K562 (cell line): ENCODE results near the gene DNAJC15. TPM values are rescaled to one million over a fixed set of nuclear protein-coding genes. Genes with fewer than 3 reads are reported as not detected.

Source experiments
- ATAC-seq: fragments of 200-7000 bp; cut with Tn5 transposase; 3 replicates; pipeline ENCODE4 v1.9.1; 2020; ENCODE audit warnings: moderate library complexity
- BruUV-seq: library from RNA; stranded (reverse); fragments of 400-500 nt; replicated peaks from 2 replicates; lab custom pipeline; 2021; lab: Mats Ljungman, UMichigan
- CTCF ChIA-PET: fragments of 300-600 bp; formaldehyde crosslinking; extraction: SDS; loops from one replicate; lab custom pipeline; 2021; ENCODE audit warnings: low intra/inter-chr PET ratio; lab: Yijun Ruan, JAX
- POLR2A ChIA-PET: fragments of 300-600, 350-650 bp; sonication (Branson Sonifier 250); formaldehyde crosslinking; extraction: SDS; loops from one replicate; lab custom pipeline; 2021; ENCODE audit warnings: antibody characterized with exemption, inconsistent platforms; lab: Yijun Ruan, JAX
- DNase-seq, 4 experiments: peaks; one replicate each; pipeline versions ENCODE4 v3.0.0 to v3.0.0-alpha.2; 2011 to 2018; ENCODE audit warnings: low spot score in 3 of 4, mixed read lengths in 3 of 4; ENCODE audit errors: extremely low read depth in 1 of 4
- FAIRE-seq: peaks from 2 replicates; lab custom pipeline; 2011; peaks lifted over from hg19 to GRCh38; lab: Jason Lieb, UNC
- H2AFZ ChIP-seq: 2 replicates; pipeline ENCODE4 v1.6.0; 2011; ENCODE audit warnings: low read depth, low read length, control low read depth, inconsistent platforms
- H3K27ac ChIP-seq: fragments of 200-600 bp; 3 replicates; pipeline ENCODE4 v1.8.0; 2011; ENCODE audit warnings: low read depth, mild to moderate bottlenecking, control low read depth, inconsistent platforms, low read length, moderate library complexity, mixed read lengths; ENCODE audit errors: extremely low read depth
- H3K27me3 ChIP-seq, 2 experiments: fragments of 300-600 bp in 1 of 2; 2 replicates in 1 of 2; 3 replicates in 1 of 2; pipeline versions ENCODE4 v1.6.0 to v1.8.0; 2011; ENCODE audit warnings: inconsistent platforms in 2 of 2, low read length in 2 of 2, mild to moderate bottlenecking in 1 of 2, mixed read lengths in 1 of 2, moderate library complexity in 1 of 2; ENCODE audit not compliant: control insufficient read depth in 2 of 2, insufficient read depth in 2 of 2
- H3K36me3 ChIP-seq: fragments of 300-600 bp; 3 replicates; pipeline ENCODE4 v1.8.0; 2011; ENCODE audit warnings: mild to moderate bottlenecking, low read length, inconsistent platforms; ENCODE audit not compliant: control insufficient read depth, insufficient read depth
- H3K4me1 ChIP-seq, 2 experiments: fragments of 200-600 bp in 1 of 2; replicated peaks in 1 of 2; 2 replicates in 1 of 2; 3 replicates in 1 of 2; pipeline versions ENCODE4 v1.5.1 to v1.8.0; 2011; ENCODE audit warnings: inconsistent platforms in 2 of 2, low read length in 2 of 2, mild to moderate bottlenecking in 1 of 2, mixed read lengths in 1 of 2, moderate library complexity in 1 of 2; ENCODE audit not compliant: control insufficient read depth in 2 of 2, insufficient read depth in 2 of 2
- H3K4me2 ChIP-seq: 2 replicates; pipeline ENCODE4 v1.6.1; 2011; ENCODE audit warnings: low read length, control low read depth, inconsistent platforms, mixed read lengths; ENCODE audit not compliant: insufficient read depth
- H3K4me3 ChIP-seq: fragments of 200-600 bp; sonication (generic), shearing (Covaris generic); 2 replicates; pipeline ENCODE4 v1.5.1; 2016; ENCODE audit warnings: control low read depth, inconsistent platforms
- H3K79me2 ChIP-seq: fragments of 200-600 bp; 3 replicates; pipeline ENCODE4 v1.8.0; 2011; ENCODE audit warnings: low read length, inconsistent platforms; ENCODE audit not compliant: control insufficient read depth, insufficient read depth
- H3K9ac ChIP-seq, 2 experiments: 2 replicates each; pipeline versions ENCODE4 v1.6.0 to v1.6.1; 2011; ENCODE audit warnings: low read depth in 2 of 2, low read length in 2 of 2, control low read depth in 1 of 2, inconsistent platforms in 1 of 2, mild to moderate bottlenecking in 1 of 2, mixed read lengths in 1 of 2; ENCODE audit not compliant: insufficient read depth in 1 of 2
- H3K9me1 ChIP-seq: one replicate; pipeline ENCODE4 v1.6.0; 2011; ENCODE audit warnings: inconsistent platforms, mild to moderate bottlenecking, low read length, moderate library complexity; ENCODE audit not compliant: control insufficient read depth, insufficient read depth
- H3K9me3 ChIP-seq: replicated peaks from 2 replicates; pipeline ENCODE4 v1.5.1; 2011; ENCODE audit warnings: low read depth, low read length, inconsistent platforms; ENCODE audit not compliant: control insufficient read depth, insufficient read depth
- H4K20me1 ChIP-seq: replicated peaks from 2 replicates; pipeline ENCODE4 v1.6.1; 2011; ENCODE audit warnings: low read length, inconsistent platforms, mixed read lengths; ENCODE audit not compliant: control insufficient read depth, insufficient read depth
- HMGN3 ChIP-seq: IDR thresholded peaks from 2 replicates; pipeline ENCODE4 v1.6.1; 2011; ENCODE audit warnings: borderline replicate concordance, low read depth, mild to moderate bottlenecking, mixed read lengths, low read length; ENCODE audit not compliant: insufficient read length; ENCODE audit errors: extremely low read depth
- RAD21 ChIP-seq, 2 experiments: fragments of 250-450 bp in 1 of 2; fragments of 450-650 bp in 1 of 2; sonication (Bioruptor Pico) in 1 of 2; formaldehyde crosslinking in 1 of 2; IDR thresholded peaks in 1 of 2; conservative IDR thresholded peaks in 1 of 2; 2 replicates each; pipeline versions ENCODE4 v1.4.0 to v1.8.0; 2020 to 2022; ENCODE audit warnings: mild to moderate bottlenecking in 2 of 2, moderate library complexity in 1 of 2
- RFX7 ChIP-seq: fragments of 250-450 bp; sonication (Bioruptor Pico); IDR thresholded peaks from 2 replicates; pipeline ENCODE4 v1.5.1; 2021; ENCODE audit warnings: mild to moderate bottlenecking
- TBL1XR1 ChIP-seq, 2 experiments: IDR thresholded peaks; 2 replicates each; pipeline ENCODE4 v1.6.1; 2012; ENCODE audit warnings: improper control_type of control experiment in 2 of 2, low read length in 2 of 2, mild to moderate bottlenecking in 1 of 2
- ZKSCAN8 ChIP-seq: fragments of 200-800 bp; sonication (Bioruptor generic); IDR thresholded peaks from 2 replicates; pipeline ENCODE4 v1.6.1; 2016; ENCODE audit warnings: missing genetic modification characterization, missing compliant biosample characterization
- ZNF212 ChIP-seq: fragments of 450-650 bp; formaldehyde crosslinking; IDR thresholded peaks from 2 replicates; pipeline ENCODE4 v1.4.0; 2020; ENCODE audit warnings: mild to moderate bottlenecking
- WGBS: fragments of 100-300 bp; shearing (Covaris generic); methylation state at CpG from one replicate; pipeline ENCODE4 v1.1.6; 2016; ENCODE audit warnings: low coverage, mixed read lengths; ENCODE audit not compliant: insufficient coverage; ENCODE audit errors: missing lambda C conversion rate; 5-methylcytosine and 5-hydroxymethylcytosine counted together
- in situ Hi-C: fragments of 300-500 bp; cut with MboI; formaldehyde crosslinking; loops from 4 replicates; pipeline ENCODE4 v1.15.0; 2018; ENCODE audit warnings: inconsistent platforms, mixed read lengths
- intact Hi-C: fragments of 100-400 bp; cut with micrococcal nuclease; formaldehyde crosslinking; loops from 2 replicates; pipeline ENCODE4 v1.14.2; 2022
- polyA plus RNA-seq, 8 experiments: library from polyadenylated mRNA; depleted of rRNA in 4 of 8; stranded (reverse) in 5 of 8; unstranded in 3 of 8; fragments of >200 nt; fragmentation: Nextera tagmentation in 2 of 8; fragmentation: Illumina TruSeq in 1 of 8; extraction: Ambion mirVana in 2 of 8; extraction: Trizol in 1 of 8; gene quantifications; 2 replicates each; pipeline versions ENCODE4 v1.2.1 to v1.2.3, GENCODE V29; 2011 to 2014; ENCODE audit warnings: inconsistent platforms in 1 of 8, missing spikeins in 1 of 8
- total RNA-seq, 7 experiments: library from RNA; depleted of rRNA in 6 of 7; stranded (reverse); fragments of >200 nt in 6 of 7; fragmentation: Illumina TruSeq in 2 of 7; extraction: Trizol in 2 of 7; gene quantifications; 2 replicates each; pipeline versions ENCODE4 v1.2.1 to v1.2.3, GENCODE V29; 2011 to 2021; ENCODE audit warnings: low replicate concordance in 1 of 7
- TF ChIP-seq, protein P1 (sequence below), 3 experiments: IDR thresholded peaks in 2 of 3; conservative IDR thresholded peaks in 1 of 3; 2 replicates each; pipeline ENCODE4 v1.5.1; 2011 to 2012; ENCODE audit warnings: low read length in 3 of 3, mild to moderate bottlenecking in 3 of 3, control low read depth in 2 of 3, improper control_type of control experiment in 1 of 3, inconsistent platforms in 1 of 3, low read depth in 1 of 3, mixed read lengths in 1 of 3, moderate library complexity in 1 of 3; ENCODE audit not compliant: insufficient read depth in 2 of 3
- TF ChIP-seq, protein P2 (sequence below): sonication (generic); formaldehyde crosslinking; IDR thresholded peaks from 2 replicates; pipeline ENCODE4 v1.8.1; 2023; ENCODE audit warnings: mild to moderate bottlenecking, missing genetic modification reagents

Gene DNAJC15
- total and polyA plus RNA-seq, 9 of the 15 experiments (the other 6 are each of a cell fraction or from before 2014, with no cell fraction given): 0.47 to 3.8 (median 1.0) TPM

DNA sequence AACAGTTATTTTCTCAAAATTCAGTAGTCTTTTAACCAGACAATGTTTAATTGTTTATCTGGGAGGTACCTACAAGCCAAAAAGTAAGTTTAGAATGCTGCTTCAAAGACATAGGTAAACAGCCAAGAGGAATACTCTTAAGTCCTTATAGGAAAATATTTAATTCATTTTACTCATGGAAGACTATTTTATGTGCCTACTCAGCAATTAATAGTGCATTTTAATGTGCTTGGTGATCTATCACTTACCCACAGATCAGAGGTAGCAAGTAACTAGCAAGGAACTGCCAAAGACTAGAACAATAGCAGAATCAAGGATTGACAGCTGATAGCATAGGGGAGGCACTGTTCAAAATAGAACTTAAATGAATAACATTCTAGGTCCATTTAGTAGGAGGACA lies 60.4 kb downstream of the DNAJC15 start (continued):
- TF ChIP-seq RFX7 (CRISPR knock-in tag): no peak
- TF ChIP-seq ZNF212 (CRISPR knock-in tag): no peak

DNA sequence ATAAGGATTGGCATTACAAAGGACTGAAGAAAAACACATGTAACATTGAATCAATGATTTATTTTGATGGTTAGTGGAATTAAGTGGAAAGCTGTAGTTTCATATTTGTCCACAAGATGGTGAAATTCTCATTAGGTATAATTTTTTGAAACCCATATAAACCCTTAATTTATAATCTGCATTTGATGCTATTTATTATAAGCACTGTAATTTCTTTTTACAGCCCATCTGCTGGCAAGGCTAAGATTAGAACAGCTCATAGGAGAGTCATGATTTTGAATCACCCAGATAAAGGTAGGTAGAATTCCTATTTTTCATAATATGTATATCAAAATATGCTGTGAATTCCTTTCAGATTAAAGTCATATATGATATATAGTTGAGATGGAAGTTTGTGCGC lies 62.2 kb downstream of the DNAJC15 start:
- no peaks in the 10 kb centered on the region for H3K79me2 ChIP-seq
- H3K9me1 ChIP-seq: no peaks in the 10 kb centered on the region
- H3K27ac ChIP-seq: no peak overlapping the region
- H3K4me2 ChIP-seq: no peak overlapping the region
- H3K4me1 ChIP-seq: no peaks in the 10 kb centered on the region
- intact Hi-C loops: loop anchor here (5.0 kb wide), 1 partner anchor 717 kb away; no protein-coding TSS in a partner anchor
- no peak for FAIRE-seq
- no peaks in the 10 kb centered on the region for H3K27me3 ChIP-seq
- no peaks in the 10 kb centered on the region for H3K36me3 ChIP-seq
- ATAC-seq: no peak
- no peak overlapping the region for H3K9ac ChIP-seq
- H2AFZ ChIP-seq: no peak overlapping the region
- in situ Hi-C loops: no loop called here
- H3K4me3 ChIP-seq: no peak overlapping the region
- H3K9me3 ChIP-seq: no peaks in the 10 kb centered on the region
- H4K20me1 ChIP-seq: no peaks in the 10 kb centered on the region
- ChIA-PET POLR2A (interaction anchor here (0.7 kb wide), 1 partner anchor 82 kb away, joined by 3 read pairs; no protein-coding TSS in a partner anchor), CTCF (no interaction called here)
- no TSS peak for BruUV-seq
- peak; percentile 2 to 3 (median 3) for DNase-seq
- WGBS: 0% methylated on average over 1 of the region's 1 CpG
- no peak for TF ChIP-seq ZKSCAN8 (CRISPR knock-in tag)
- TF ChIP-seq, protein P1, sequence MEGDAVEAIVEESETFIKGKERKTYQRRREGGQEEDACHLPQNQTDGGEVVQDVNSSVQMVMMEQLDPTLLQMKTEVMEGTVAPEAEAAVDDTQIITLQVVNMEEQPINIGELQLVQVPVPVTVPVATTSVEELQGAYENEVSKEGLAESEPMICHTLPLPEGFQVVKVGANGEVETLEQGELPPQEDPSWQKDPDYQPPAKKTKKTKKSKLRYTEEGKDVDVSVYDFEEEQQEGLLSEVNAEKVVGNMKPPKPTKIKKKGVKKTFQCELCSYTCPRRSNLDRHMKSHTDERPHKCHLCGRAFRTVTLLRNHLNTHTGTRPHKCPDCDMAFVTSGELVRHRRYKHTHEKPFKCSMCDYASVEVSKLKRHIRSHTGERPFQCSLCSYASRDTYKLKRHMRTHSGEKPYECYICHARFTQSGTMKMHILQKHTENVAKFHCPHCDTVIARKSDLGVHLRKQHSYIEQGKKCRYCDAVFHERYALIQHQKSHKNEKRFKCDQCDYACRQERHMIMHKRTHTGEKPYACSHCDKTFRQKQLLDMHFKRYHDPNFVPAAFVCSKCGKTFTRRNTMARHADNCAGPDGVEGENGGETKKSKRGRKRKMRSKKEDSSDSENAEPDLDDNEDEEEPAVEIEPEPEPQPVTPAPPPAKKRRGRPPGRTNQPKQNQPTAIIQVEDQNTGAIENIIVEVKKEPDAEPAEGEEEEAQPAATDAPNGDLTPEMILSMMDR (IDR thresholded peaks at IDR 0.05 in 2 of 3, conservative IDR thresholded peaks at IDR 0.05 in 1 of 3; ENCODE audit: insufficient read depth in 2 of 3, low read depth in 1 of 3, low read length in 3 of 3): peak in 1 of 3 experiments; percentile 41; a peak in 3 of 6 replicates
- TF ChIP-seq RAD21 (CRISPR knock-in tag; conservative IDR thresholded peaks at IDR 0.05 in 1 of 2, IDR thresholded peaks at IDR 0.05 in 1 of 2): peak in 1 of 2 experiments; percentile 28; a peak in 2 of 4 replicates
- TF ChIP-seq, protein P2, sequence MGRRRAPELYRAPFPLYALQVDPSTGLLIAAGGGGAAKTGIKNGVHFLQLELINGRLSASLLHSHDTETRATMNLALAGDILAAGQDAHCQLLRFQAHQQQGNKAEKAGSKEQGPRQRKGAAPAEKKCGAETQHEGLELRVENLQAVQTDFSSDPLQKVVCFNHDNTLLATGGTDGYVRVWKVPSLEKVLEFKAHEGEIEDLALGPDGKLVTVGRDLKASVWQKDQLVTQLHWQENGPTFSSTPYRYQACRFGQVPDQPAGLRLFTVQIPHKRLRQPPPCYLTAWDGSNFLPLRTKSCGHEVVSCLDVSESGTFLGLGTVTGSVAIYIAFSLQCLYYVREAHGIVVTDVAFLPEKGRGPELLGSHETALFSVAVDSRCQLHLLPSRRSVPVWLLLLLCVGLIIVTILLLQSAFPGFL (CRISPR knock-in tag): no peak
- no peak for TF ChIP-seq HMGN3
- no peak for TF ChIP-seq TBL1XR1 (IDR thresholded peaks at IDR 0.05; ENCODE audit: low read length in 2 of 2)
